Brain pericyte (primary cell): ENCODE data around the gene PTGDS.

ENCODE experiments used
- DNase-seq: peaks from one replicate; pipeline ENCODE4 v3.0.0-alpha.2; 2012; ENCODE audit warnings: low read depth, low spot score

PTGDS gene

DNA sequence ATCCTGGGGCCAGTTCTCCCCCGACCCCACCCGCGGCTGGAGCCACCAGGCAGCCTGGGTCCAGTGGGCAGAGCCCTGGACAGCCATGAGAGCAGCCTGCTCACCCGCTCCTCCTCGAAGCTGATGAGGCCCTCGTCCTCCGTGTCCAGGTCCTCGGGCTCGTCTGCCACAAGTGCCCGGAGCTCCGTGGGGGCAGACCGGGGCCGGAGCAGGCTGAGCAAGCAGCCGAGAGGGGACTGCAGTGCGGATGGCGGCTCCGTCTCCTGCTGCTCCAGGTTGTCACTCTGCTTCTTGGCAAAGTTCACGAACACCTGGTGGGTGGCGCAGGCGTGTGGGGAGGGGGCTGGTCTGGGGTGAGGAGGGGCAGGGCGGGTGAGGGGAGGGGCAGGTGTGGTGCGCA, 31.0 kb downstream of the PTGDS start:
- no peak for DNase-seq

DNA sequence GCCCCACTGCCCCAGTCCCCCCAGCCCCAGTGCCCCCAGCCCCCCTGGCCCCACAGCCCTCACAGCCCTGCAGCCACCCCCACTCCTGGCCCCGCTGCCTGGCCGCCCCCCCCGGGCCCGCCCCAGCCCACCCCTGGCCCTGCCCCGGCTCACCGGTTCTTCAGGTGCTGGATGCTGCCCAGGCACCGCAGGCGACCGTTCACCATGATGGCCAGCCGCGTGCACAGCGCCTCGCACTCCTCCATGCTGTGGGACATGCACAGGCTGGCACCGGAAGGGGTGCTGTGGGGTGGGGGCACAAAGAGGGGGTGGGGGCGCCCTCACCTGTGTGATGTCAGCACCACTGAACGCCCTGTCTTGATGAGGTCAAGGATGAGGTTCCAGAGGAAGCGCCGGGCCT, 31.9 kb downstream of the PTGDS start:
- no peak for DNase-seq

DNA sequence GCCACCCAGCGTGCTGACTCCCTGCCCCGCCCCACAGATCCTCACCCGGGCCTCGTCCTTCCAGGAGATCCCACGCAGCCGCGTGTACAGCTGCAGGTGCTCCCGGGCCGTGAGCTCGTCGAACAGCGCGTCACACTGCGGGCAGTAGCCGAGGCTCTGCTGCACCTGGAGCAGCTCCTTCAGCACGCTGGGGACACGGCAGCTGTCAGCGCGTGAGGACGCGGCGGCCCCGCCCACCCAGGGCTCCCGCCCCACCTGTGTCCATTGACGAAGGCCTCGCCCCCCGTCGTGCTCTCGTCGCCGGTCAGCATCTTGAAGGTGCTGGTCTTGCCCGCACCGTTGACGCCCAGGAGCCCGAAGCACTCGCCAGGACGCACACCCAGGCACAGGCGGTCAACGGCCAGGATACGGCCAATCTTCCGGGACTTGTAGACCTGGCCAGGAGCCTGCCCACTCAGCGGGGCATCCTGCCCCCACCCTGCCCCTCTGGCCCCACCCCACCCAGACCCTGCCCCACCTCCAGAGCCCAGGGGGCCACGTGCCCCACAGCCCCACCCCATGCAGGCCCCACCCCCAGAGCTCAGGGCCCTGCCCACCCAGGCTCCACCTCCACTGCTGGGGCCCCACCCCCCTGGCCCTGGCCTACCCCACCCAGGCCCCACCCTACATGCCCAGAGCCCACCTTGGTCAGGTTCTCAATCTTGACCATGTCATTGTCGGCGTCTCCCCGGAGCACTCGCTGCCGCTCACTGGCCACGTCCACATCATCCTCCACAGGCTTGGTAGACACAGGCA, 32.8 kb downstream of the PTGDS start:
- DNase-seq, result no peak

DNA sequence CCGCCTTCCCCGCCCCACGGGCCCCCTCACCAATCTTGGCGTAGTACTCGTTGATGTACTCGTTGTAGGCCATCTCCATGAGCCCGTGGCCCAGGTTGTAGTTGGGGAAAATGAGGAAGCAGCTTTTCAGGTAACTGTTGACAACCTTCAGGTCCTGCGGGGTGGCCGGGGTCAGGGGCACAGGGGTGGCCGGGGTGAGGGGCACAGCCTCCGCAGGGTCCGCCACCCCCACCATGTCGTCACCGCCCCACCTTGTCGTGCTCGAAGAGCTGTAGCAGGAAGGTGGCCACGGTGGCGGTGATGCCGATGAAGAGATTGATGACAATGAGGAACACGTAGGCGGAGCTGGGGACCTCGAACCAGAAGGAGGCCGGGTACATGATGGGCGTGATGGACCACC, 33.9 kb downstream of the PTGDS start:
- DNase-seq, result no peak

DNA sequence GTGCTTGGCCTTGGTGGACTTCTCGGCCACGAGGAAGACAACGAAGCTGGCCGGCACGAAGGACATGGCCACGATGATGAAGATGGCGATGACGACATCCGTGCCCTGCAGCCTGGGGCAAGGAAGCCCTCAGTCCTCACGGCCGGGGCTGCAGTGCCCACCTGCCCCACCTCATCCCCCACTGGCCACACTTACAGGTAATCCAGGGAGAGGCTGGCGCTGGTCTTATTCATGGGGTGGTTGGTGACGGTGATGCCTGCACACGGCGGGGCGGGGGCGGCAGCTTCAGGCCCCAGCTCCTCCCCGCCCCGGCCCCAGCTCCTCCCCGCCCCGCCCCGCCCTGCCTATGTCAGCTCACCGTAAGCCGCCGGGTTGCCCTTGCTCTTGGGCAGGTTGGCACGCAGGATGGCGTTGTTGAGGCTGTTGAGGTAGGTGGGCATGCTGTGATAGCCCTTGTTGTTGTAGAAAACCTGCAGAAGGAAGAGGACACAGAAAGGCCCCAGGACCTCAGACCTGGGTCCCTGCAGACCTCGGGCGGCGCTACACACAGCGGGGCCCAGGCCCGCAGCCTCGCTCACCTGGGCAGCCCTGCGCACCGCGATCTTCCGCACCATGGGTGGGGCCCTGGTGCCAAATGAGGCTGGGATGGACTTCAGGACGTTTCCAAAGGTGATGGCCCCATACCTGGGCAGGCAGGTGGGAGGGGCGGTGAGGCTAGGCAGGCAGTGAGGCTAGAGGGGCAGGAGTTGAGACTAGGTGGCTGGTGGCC, 34.8 kb downstream of the PTGDS start:
- no peak for DNase-seq

DNA sequence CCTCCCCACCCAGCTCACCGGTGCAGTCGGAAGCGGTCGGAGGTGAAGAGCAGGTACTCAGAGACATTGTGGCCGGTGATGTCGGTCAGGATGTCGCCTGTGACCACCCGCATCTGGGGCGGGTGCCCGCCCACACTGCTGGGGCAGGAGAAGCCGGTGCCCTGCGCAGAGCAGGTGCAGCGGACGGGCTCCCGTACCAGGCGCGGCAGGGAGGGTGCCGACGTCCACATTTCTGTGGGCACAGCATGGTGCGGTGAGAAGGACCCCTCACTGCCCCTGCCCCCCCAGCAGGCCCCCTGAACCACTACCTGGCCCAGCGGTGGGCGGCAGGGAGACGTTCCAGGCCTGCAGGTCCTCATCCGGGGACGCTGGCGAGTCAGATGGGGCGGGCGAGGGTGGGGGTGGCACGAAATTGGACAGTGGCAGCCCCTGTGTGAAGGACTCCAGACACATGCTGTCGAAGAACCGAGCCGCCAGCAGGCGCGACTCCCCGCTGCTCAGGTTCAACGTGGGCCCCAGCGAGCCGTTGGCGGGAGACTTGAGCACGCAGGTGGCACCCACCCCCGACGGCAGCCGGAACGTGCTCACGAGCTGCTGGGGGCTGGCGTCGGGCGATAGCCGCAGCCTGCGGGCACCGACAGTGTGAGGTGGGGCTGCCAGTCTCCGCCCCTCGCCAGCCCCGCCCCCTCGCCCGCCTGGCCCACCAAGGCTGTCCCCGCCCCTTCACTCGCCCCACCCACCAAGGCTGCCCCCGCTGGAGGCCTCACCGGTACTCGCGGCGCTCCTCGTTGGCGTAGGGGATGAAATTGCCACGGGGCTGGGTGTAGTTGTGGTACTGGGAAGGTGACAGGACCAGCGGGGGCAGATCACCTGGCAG, 35.6 kb downstream of the PTGDS start:
- no peak for DNase-seq

DNA sequence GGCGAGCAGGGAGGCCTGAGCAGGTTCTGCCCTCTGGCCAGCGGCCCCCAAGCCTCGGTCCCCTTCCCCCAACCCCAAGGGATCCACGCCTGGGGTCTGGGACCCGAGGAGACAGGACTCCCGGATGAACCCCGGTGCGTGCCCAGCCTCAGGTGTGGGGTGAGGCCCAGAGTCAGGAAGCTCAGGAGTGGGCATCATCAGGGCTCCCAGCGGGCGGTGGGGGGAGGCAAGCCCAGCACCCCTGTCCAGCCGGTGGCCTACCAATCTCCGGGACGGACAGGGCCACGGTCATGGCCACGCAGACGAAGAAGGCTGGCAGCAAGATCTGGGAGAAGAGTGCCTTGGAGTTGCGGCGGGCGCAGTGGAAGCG, 36.3 kb downstream of the PTGDS start:
- DNase-seq, result no peak

DNA sequence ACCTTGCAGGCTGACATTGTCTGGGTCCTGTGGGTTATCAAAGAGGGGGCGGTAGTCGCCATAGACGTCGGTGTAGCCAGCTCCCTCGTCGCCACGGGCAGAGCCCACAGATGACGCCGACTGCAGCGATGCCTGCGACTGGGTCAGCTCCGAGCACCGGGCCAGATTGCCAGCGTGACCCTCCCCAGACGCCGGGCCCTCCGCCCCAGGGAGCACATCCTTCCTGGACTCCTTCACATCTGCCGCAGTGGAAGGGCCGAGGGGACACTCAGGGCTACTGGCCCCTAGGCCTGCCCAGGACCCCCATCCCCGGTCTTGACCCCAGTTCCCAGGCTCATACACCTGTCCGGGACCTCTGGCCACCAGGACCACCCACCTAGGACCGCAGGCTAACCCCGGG, 36.9 kb downstream of the PTGDS start:
- DNase-seq, result no peak

DNA sequence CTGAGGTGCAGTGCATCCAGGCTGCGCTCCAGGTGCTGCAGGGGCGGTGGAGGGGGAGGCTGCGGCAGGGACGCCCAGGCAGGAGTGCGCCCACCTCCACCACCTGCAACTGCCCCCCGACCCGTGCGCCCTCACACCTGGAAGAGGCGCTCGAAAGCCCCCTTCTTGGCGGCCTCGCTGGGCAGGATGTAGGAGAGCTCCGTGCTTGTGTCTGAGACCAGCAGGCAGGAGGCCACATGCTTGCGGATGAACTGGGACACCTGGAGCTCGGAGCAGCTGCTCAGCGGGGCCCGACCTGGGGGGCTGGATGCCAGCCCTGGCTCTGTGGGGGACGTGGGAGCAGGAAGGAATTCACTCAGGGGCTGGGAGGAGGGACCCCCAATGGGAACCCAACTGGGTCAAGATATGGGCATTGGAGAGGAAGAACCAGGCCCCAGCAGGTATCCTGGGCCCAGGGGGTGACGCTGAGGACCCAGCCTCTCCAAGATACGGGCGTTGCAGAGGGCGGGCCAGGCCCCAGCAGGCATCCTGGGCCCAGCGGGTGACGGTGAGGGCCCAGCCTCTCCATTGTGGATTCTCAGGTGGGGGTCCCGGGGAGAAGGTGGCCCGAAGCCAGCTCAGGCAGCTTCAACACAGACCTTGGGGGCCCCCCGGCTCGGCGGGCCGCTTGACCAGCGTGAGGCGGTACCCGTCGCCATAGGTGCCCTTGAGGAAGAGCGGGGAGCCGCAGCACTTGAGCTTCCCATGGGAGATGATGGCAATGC, 37.7 kb downstream of the PTGDS start:
- no peak for DNase-seq

DNA sequence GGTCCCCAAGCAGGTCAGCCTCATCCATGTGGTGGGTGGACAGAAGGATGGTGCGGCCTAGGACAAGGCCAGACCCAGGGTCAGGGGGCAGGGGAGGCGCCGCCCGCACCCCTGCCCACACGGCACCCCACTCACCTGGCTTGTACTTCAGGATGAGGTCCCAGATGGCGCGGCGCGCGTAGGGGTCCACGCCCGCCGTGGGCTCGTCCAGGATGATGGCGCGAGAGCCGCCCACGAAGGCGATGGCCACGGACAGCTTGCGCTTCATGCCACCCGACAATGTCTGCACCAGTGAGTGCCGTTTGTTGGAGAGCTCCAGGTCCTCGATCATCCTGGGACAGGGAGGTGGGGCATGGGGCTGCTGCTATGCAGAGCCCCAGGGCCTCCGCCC, 38.2 kb downstream of the PTGDS start:
- DNase-seq, result no peak

DNA sequence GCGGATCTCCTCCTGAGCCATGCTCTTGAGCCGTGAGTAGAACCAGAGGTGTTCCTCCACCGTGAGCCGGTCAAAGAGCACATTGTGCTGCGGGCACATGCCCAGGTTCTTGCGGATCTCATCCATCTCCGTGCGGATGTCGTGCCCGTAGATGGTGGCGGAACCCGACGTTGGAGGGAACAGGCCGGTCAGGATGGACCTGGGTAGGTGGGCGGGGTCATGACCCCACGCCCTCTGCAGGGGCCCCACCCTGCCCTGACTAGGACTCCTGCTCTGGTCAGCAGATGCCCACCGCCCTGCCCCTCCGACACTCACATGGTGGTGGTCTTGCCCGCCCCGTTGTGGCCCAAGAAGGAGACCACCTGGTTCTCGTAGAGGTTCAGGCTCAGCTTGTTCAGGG, 38.7 kb downstream of the PTGDS start:
- DNase-seq, result no peak

DNA sequence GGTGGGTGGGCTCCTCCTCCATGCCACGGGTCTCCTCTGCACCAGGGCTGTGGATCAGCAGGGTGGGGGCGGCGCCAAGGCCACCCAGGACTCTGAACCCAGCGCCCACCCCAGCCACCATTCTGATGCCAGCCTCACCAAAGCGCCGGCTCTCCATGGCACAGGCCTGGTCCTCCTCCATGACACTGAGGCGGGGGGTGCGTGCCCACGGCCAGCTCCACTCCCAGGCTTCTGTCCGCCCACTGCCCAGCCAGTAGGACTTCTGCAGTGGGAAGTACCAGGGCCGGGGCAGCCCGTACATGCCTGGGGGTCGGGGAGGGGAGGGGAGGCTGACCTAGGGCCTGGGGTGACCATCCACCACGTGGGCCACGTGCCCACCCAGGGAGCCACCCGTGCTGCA, 39.1 kb downstream of the PTGDS start:
- no peak for DNase-seq

DNA sequence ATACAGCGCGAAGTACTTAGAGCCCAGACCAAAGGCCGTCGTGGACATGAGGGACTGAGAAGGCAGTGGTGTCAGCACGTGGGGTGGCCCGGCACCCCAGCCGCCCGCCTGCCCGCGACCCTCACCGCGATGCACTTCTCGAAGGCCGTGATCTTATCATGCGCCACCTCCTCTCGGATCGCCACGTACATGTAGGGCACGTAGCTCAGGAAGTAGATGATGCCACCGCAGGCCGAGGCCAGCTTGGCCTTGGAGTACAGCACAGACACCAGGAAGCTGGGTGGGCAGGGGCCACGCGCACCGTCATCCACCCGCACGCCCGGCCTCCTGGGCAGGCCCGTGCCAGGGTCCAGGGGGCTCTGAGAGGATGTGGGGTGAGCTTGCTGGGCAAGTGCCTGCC, 39.8 kb downstream of the PTGDS start:
- no peak for DNase-seq

DNA sequence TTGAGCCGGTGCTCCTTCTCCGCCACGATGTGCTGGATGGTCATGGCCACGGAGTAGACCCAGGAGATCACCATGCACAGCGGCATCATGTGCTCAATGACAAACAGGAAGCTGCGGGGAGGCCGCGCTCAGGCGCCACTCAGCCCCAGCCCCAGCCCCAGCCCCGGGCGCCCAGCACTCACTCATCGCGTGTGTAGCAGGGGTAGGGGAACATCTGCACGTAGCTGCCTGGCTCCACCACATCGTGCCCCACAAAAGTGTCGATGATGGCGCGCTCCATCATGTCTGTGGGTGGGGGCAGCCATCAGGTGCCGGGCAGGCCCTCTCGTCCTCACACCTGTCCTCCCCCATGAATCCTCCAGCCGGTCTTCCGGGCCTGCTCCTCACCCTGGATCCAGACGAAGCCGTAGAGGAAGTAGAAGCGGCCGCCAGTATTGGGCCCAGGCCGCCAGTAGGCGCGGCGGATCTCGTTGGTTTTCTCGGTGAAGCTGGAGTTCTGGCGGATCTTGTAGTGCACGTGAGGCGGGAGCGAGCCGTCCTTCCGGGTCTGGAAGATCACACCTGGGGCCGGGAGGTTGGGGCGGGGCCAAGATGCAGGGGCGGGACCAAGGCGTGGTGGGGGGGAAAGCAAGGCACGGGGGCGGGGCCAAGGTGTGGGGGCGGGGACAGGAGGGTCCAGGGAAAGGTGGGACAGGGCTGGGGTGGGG, 40.6 kb downstream of the PTGDS start:
- DNase-seq, result no peak

DNA sequence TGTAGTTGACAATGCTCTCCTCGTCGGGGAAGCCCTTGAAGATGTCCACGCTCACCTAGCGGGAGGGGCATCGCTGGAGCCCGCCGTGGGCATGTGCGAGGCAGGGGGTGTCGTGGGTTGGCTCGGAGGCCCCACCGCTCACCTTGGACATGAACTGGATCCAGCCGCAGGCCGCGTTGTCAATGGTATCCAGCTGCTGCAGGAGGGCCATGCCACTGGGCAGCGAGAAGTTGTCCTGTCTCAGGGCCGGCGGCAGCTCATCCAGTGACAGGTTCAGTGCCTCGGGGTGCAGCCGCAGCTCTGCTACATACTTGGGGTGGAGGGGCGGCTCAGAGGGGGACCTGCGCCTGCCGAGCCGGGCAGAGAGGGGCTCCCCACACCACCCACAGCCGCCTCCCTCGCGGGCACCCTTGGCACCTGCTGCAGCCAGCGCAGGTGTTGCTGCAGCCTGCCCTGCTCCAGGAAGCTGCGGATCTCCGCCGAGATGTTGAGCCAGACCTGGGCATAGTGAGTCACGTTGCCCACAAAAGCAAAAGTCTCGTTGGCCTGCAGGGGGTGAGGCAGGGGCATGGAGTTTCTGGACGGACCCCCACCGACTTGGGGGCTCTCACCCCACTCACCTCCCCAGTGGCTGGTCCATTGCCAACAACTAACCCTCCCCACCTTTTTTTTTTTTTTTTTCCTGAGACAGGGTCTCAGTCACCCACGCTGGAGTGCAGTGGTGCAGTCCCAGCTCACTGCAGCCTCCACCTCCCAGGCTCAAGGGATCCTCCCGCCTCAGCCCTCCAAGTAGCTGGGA, 41.7 kb downstream of the PTGDS start:
- no peak for DNase-seq

DNA sequence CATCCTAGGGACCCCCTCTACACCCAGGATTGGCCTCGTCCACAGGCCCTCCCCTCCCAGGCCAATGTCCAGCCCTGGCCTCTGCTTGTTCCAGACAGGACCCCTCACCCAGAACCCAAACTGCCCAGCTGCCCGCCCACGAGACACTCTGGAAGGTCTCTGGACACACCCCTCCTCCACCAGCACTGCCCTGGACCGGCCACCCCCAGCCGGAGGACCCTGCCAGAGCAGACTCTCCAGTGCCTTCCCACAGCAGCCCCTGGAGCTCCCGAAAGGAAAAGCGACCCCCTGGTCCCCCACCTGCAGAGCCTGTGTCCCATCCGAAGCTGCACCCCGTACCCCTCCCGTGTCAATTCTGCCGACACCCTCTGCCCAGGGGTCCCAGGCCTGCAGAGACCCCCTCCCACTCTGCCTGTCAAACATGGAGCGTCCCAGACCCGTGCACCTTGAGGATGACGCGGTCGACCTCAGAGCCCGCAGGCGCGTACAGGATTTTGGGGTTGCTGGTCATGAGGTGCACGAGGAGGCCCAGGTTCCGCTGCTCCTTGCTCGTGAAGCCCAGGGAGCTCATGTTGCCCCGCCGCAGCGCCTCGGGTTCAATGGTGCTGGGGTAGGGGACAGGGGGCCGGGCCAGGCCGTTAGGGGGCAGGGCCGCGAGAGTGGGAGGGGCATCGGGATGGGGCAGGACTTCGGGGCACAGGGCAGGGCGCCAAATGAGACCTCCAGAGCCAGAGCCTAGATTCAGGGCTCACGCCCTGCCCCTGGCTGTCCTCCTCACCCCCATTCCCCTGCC, 42.8 kb downstream of the PTGDS start:
- no peak for DNase-seq

DNA sequence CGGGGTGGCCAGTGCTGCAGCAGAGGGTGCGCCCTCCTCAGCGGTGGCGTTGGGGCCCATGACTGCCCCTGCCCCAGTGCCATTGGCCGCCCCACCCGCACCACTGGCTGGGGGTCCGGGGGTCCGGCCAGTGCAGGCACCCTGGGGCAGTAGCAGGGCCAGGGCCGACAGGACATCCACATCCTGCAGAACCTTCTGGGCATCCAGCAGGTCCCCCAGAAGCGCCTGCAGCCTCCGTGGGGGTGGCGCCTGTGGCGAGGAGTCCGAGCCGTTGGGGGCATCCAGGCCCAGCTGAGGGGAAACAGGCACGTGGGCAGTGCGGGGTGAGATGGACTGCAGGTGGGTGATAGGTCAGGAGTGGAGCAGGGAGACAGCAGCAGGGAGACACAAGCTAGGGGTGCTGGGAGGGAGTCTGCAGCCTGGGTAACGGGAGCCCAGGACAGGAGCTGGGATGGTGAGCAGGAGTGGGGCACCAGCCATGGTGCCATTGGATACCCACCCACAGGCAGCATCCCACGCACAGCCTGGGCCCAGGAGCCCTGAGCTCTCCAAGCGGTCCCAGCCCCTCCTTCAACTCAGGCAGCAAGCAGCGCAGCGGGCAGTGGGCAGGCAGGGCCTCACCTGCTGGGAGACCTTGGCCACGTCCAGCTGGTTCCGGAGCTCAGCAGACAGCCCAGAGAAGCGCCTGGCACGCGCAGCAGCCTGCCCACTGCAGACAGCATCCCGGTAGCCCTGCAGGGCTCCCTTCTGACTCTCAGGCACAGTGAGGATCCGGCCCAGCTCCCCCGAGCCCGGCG, 43.7 kb downstream of the PTGDS start:
- DNase-seq, result no peak

DNA sequence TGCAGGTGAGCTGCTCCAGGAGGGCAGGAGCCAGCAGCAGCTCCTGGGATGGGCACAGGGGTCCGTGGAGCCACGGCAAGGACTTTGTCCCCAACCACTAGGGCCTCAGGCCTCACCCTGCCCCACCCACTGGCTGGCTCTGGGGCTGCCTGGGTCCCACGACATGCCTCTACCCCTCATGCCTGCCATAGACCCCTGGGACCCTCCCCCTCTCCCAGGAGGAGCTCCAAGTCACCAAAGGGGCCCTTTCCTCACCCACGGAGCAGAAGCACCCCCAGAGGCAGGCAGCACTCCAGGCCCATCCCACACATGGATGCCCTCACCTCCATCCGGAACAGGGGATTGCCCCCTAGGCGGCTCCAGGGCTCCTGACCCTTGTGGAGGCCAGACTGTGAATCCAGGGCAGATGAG, 44.3 kb downstream of the PTGDS start:
- DNase-seq, result no peak
